NCI-H2227 treated with DMSO at 0.1 percent for 48 hours (cell line): ENCODE results near the gene TGM6.

Experiments
- DNase-seq: peaks from one replicate; lab custom pipeline; 2025; lab: John Stamatoyannopoulos, UW

Gene TGM6

DNA sequence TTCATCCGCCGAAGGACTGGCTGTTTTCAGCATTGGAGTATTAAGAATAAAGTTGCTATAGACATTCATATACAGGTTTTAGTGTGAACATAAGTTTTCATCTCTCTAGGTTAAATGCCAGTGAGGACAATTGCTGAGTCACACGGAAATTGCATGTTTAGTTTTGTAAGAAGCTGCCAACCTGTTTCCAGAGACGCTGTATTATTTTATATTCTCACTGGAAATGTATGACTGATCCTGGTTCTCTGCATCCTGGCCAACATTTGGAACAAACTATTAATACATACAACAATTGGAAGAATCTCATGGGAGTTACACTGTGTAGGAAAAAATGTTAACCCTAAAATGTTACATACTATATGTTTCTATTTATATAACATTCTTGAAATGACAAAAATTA lies 16.7 kb upstream of the TGM6 start:
- DNase-seq = no peak

DNA sequence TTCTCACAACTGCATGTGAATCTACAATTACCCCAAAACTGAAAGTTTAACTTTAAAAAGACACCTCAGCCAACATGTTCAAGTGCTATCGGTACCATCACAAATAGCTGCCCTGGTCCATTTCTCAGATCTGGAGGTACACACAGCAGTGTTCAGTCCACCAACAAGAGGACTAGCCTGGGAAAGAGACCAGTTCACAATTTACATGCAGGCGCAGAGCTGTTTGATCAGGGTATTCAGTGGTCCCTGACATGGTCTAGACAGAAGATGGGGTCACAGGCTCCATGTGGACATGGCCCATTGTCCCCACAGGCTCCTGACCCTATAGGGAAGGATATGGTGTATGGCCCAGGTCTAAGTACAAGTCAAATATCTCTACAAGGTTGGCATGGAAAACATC lies 15.6 kb upstream of the TGM6 start:
- no peak for DNase-seq

DNA sequence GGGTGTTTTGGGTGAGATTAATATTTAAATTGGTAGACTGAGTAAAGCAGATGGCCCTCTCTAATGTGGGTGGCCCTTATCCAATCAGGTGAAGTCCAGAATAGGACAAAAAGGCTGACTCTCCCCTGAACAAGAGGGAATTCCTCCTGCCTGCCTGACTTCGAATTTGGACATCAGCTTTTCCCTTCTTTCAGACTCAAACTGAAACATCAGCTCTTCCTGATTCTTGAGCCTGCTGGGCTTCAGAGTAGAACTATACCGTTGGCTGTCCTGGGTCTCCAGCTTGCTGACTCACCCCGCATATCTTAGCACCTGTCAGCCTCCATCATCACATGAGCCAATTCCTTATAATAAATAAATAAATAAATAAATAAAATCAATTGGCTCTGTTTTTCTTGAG lies 15.0 kb upstream of the TGM6 start:
- no peak for DNase-seq

- no peak for DNase-seq
Observed at GRCh38 chr20:2368621-2369020, 12.1 kb upstream of the TGM6 start.

- no peak for DNase-seq
Observed at GRCh38 chr20:2373098-2373497, 7.6 kb upstream of the TGM6 start.

DNA sequence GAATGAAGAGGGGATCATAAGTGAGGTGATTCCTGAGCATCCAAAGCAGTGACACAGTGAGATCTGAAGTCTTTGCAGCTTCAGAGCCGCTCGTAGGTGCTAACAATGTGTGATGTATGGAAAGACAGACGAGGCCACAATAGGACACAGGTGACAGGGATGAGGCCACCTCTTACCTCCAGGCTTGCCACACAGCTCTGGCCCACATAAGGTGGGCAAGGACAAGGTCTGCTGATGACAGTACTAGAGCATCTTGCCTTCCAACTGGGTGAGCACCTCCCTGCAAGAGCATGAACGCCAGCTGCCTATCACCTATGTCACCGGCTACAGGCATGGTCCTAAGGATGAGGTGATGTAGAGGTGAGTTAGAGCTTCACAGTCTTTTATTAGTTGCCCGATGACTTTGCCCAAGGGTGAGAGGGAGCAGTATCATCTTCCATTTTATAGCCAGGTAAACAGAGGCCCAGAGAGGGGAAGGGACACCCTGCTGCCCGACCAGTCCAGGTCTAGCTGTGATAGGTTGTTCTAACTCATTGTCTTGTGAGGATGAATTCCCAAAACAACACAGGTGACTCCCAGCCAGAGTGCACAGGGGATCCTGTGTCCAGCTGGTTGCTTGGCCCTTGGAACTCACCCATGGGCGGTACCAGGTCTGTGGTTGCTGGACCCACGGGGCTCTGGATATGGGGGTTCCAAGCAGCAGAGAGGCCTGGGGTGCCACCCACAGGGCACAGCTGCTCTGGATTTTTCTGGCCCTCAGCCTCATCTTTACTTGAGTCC lies 6.2 kb upstream of the TGM6 start:
- DNase-seq = no peak

DNA sequence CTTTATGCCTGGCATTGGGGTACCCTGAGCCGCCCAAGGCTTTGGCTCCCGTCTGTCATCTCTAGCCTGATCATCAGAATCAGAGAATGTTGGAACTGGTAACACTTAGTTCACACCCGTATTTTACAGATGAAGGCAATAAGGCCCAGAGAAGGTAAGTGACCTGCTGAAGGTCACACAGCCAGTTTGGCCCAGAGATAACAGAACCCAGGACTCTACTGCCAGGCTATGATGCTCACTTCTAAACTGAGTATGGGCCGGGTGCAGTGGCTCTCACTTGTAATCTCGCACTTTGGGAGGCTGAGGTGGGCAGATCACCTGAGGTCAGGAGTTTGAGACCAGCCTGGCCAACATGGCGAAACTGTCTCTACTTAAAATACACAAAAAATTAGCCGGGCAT lies 1.8 kb upstream of the TGM6 start:
- no peak for DNase-seq

DNA sequence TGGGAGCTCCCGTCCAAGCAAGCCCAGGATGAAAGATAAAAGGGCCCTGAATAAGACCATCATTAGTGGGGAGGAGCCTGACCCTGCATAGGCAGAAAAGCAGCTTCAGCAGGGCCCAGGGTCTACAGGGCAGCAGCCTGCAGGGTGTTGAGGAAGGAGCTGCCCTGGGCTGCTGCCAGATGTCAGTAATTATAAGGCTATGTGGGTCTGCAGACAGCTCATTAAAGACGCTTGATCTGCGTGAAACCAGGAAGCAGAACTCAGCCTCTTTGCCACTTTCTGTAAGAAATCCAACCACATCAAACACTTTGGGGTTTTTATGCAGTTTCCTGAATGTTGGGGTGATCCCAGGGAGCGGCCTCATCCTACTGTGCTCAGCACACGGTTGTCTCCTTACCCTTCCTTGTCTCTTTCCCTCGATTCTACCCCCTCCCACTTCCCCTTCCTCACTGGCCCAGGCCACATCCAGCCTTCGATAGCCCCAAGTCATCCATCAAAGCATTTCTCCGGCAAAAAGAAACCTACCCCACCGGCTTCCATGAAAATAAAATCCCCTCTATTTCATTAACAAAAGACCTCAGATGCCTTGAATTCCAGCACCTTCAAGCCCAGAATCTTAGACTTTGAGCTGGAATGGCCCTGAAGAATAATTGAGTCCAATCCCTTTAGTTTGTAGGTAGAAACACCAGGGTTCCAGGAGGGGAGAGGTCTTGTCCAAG lies 1.0 kb upstream of the TGM6 start:
- DNase-seq = peak; percentile 73

DNA sequence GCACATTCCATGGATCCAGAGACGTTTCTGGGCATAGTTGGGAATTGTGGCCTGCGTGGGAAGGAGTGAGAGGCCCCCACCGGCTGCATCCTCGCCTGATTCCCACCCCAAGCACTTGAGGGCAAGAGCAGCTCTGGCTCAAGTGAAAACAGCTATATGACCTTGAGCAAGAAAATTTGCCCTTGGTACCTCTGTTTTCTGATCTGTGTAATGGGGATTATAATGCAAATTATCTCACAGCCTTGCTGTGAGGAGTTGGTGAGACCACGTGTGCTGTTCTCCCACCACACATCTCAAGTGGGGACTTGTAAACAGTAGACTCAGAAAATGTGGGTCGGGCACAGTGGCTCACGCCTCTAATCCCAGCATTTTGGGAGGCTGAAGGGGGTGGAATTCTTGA lies 602 bp downstream of the TGM6 start:
- DNase-seq = no peak

- no peak for DNase-seq
Observed at GRCh38 chr20:2382833-2383232, 2.1 kb downstream of the TGM6 start.

DNA sequence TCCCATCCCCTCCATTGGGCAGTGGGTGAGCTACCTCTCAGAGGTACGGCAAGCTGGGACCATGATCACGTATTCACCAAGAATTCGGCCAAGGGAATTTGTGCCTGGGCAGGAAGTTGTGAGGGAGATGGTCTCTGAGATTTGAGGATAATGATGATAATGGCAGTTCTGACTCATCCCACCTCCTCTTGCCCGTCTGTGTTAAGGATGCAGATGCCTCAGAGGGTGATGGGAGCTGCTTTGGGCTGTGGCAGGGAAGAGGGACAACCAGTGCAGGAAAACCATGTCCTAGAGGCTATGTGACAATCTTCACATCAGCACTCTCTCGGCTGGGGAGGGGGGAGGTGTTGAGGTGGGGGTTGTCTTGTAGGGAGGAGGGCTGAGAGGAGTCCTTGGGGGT lies 4.3 kb downstream of the TGM6 start:
- DNase-seq = no peak

- DNase-seq = no peak
Observed at GRCh38 chr20:2385496-2385895, 4.8 kb downstream of the TGM6 start.

GRCh38 chr20:2386516-2387179 lies 5.9 kb downstream of the TGM6 start:
- no peak for DNase-seq

GRCh38 chr20:2387180-2387577 lies 6.5 kb downstream of the TGM6 start:
- no peak for DNase-seq

DNA sequence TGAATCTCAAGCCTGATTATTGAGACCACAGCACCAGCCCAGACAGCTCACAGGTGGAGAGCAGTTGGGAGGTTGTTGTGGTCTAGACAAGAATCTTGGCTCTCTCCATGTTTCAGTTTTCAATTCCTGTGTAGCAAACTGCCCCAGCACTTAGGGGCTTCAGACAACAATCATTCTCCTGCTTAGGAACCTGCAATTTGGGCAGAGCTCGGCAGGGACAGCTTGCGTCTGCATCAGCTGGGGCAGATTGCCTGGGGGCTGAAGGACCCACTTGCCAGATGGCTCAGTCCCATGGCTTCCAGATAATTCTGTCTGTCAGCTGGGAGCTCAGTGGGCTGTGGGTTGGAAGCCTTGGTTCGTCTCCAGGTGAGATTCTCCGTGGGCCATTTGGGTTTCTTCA lies 6.9 kb downstream of the TGM6 start:
- no peak for DNase-seq

DNA sequence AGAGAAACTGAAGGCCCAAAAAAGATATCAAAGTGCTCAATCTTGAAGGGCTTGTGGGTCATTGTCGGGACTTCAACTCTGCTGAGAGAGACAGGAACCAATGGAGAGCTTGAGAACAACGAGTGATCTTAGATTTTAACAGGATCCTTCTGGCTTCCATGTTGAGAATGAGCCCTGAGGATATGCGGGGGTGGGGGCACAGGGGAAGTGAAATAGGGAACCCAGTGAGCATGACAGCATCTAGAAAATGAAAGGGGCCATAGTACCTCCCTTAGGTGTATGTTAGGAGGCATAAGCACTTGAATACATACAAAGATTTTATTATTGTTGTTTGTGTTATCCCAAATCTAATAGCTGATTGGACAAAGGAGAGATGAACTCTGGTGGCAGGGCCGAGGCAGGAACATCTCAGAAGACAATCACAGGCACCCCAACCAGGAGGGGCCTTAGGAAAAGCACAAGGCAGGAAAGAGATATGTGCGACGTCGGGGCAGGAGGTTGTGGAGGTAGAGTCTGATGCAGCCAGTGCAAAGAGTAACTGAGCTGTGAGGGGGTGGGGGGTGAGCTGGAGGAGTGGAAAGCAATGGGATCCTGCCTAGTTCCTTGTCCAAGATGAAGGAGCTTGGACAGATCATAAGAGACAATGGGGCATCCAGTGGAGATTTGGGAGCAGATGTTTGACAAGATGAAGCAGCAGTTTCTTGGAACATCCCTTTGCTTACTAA lies 10.4 kb downstream of the TGM6 start:
- no peak for DNase-seq

- DNase-seq = no peak
Observed at GRCh38 chr20:2394411-2395055, 13.8 kb downstream of the TGM6 start.

- no peak for DNase-seq
Observed at GRCh38 chr20:2395136-2395535, 14.4 kb downstream of the TGM6 start.

- DNase-seq = no peak
Observed at GRCh38 chr20:2396241-2396814, 15.6 kb downstream of the TGM6 start.

- DNase-seq = no peak
Observed at GRCh38 chr20:2397091-2397490, 16.4 kb downstream of the TGM6 start.

GRCh38 chr20:2397595-2398145 lies 17.0 kb downstream of the TGM6 start:
- DNase-seq = no peak
